Fibroblast of pulmonary artery (primary cell): ENCODE measurements around the gene SLC25A29.

Experiments
- DNase-seq: peaks from one replicate; pipeline ENCODE4 v3.0.0-alpha.2; 2010; ENCODE audit warnings: low read depth
- H3K4me3 ChIP-seq: replicated peaks from 2 replicates; pipeline ENCODE4 v1.5.1; 2011; ENCODE audit warnings: low read depth, mild to moderate bottlenecking, control low read depth, low read length, moderate library complexity
- CTCF ChIP-seq: IDR thresholded peaks from 2 replicates; pipeline ENCODE4 v1.5.1; 2011; ENCODE audit warnings: mild to moderate bottlenecking, control low read depth, low read length, inconsistent platforms; ENCODE audit errors: missing control alignments

Gene SLC25A29

GRCh38 chr14:100307766-100308426, 1.7 kb upstream of the SLC25A29 start:
- no peak for TF ChIP-seq CTCF
- DNase-seq, result no peak
- H3K4me3 ChIP-seq, result peak overlapping the region; percentile 77

GRCh38 chr14:100306998-100307765, 938 bp upstream of the SLC25A29 start:
- no peak for DNase-seq
- TF ChIP-seq CTCF, result no peak

GRCh38 chr14:100305324-100306100, 732 bp downstream of the SLC25A29 start:
- no peak for DNase-seq
- H3K4me3 ChIP-seq, result peak overlapping the region; percentile 75
- no peak for TF ChIP-seq CTCF

More at GRCh38 chr14:100306998-100307765, 938 bp upstream of the SLC25A29 start:
- H3K4me3 ChIP-seq, result peak overlapping the region; percentile 77

GRCh38 chr14:100304825-100305323, 1.4 kb downstream of the SLC25A29 start:
- no peak for DNase-seq
- H3K4me3 ChIP-seq, result peak overlapping the region; percentile 75
- no peak for TF ChIP-seq CTCF

GRCh38 chr14:100303925-100304324, 2.3 kb downstream of the SLC25A29 start:
- no peak for TF ChIP-seq CTCF
- no peak overlapping the region for H3K4me3 ChIP-seq
- no peak for DNase-seq

GRCh38 chr14:100303179-100303578, 3.1 kb downstream of the SLC25A29 start:
- peak; percentile 80 for TF ChIP-seq CTCF
- H3K4me3 ChIP-seq, result no peak overlapping the region
- no peak for DNase-seq
